Stimulated activated CD4-positive, alpha-beta T cell treated with anti-CD3 and anti-CD28 coated beads, Interleukin-12 subunit alpha, Interleukin-12 subunit beta, amount 100 ng/mL, for 48 hours (primary cell): ENCODE results near the gene ATOSB.

ENCODE experiments used
- DNase-seq, 3 donors: peaks; one replicate each; pipeline ENCODE4 v3.0.0-alpha.2; 2020; ENCODE audit warnings: low read depth in 2 of 3, low spot score in 1 of 3

The ATOSB gene

GRCh38 chr9:35089434-35089833 is 26.2 kb downstream of the ATOSB start:
- DNase-seq = no peak

GRCh38 chr9:35085078-35085477 is 30.6 kb downstream of the ATOSB start:
- no peak for DNase-seq

GRCh38 chr9:35079426-35080341 is 36.0 kb downstream of the ATOSB start, which contains the start of gene FANCG:
TSS of gene FANCG (minus strand) at chr9:35079942. CDS start at chr9:35079524, 418 bp downstream.
- peak; percentile 77 to 80 (median 78) for DNase-seq

GRCh38 chr9:35079041-35079425 is 36.6 kb downstream of the ATOSB start:
- DNase-seq = no peak

GRCh38 chr9:35078066-35078465 is 37.6 kb downstream of the ATOSB start:
- DNase-seq = no peak

GRCh38 chr9:35076848-35077247 is 38.8 kb downstream of the ATOSB start:
- DNase-seq = no peak

- DNase-seq = no peak
Measured at GRCh38 chr9:35075358-35075757, 40.3 kb downstream of the ATOSB start.

GRCh38 chr9:35074791-35075190 is 40.9 kb downstream of the ATOSB start:
- no peak for DNase-seq

- no peak for DNase-seq
Measured at GRCh38 chr9:35074141-35074540, 41.5 kb downstream of the ATOSB start.

GRCh38 chr9:35073279-35073612 is 42.4 kb downstream of the ATOSB start:
- DNase-seq = no peak

- peak; percentile 91 to 97 (median 95) for DNase-seq
Measured at GRCh38 chr9:35072461-35073278, 43.0 kb downstream of the ATOSB start, which contains the start of gene VCP. TSS of gene VCP (minus strand) at chr9:35072625. CDS start at chr9:35072353, 272 bp downstream.

- peak; percentile 38 to 71 (median 53) for DNase-seq
Measured at GRCh38 chr9:35071814-35072460, 43.7 kb downstream of the ATOSB start.

GRCh38 chr9:35070823-35071813 is 44.5 kb downstream of the ATOSB start:
- no peak for DNase-seq

- DNase-seq = no peak
Measured at GRCh38 chr9:35069020-35069419, 46.6 kb downstream of the ATOSB start.

- DNase-seq = no peak
Measured at GRCh38 chr9:35067056-35067455, 48.6 kb downstream of the ATOSB start.

- no peak for DNase-seq
Measured at GRCh38 chr9:35060548-35061207, 55.0 kb downstream of the ATOSB start.

GRCh38 chr9:35059438-35059837 is 56.2 kb downstream of the ATOSB start:
- no peak for DNase-seq

- DNase-seq = no peak
Measured at GRCh38 chr9:35057271-35057620, 58.4 kb downstream of the ATOSB start.

GRCh38 chr9:35056571-35057270 is 58.9 kb downstream of the ATOSB start:
- DNase-seq = no peak
